Body of pancreas (tissue), 4 donors: ENCODE data around the gene FBXW10.
"Not testable (repeated sequence)": the region's sequence is repeated elsewhere in the genome, so short reads cannot be mapped to it uniquely, and the experiment has no call there.

Experiments used
- POLR2A ChIP-seq, 3 donors: fragments of 450-650 bp; IDR thresholded peaks; one replicate each; pipeline ENCODE4 v1.6.1; 2016; ENCODE audit warnings: antibody characterized with exemption in 3 of 3, mild to moderate bottlenecking in 2 of 3
- TF ChIP-seq, protein P1 (sequence below), 7 experiments: fragments of 450-650 bp in 4 of 7; fragments of 200-600 bp in 3 of 7; sonication (generic) in 3 of 7; IDR thresholded peaks; one replicate each; pipeline ENCODE4 v1.5.1; 2016 to 2019; ENCODE audit warnings: antibody characterized with exemption in 7 of 7

DNA sequence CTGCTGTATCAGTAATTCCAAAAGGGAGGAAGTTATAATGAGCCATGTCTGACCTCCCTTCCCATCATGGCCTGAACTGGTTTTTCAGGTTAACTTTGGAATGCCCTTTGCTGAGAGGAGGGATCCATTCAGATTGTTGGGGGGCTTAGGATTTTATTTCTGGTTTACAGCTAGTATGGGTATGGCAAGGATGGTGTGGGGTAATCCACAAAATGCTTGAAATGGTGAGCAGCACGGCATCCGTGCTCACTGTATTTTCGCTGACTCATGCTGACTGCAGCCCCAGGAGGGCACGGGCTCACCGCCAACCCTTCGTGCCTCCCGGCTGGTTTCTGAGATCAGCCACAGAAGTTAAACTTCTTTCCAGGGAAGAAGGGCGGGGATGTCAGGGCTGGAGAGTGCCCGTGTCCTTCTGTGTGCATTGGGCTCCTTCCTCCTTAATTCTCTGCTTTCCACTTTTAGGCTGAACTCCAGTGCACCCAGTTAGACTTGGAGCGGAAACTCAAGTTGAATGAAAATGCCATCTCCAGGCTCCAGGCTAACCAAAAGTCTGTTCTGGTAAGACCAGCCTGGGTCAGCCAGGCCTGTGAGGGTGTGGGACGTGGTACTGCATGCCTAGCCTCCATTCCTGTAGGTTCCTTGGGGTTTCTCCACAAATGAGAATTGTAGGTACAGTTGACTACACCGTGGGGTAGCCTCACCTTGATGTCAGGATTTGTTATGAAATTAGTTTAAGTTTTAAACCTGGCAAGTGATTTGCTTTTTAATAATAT lies 21.9 kb upstream of the FBXW10 start:
- TF ChIP-seq, protein P1, sequence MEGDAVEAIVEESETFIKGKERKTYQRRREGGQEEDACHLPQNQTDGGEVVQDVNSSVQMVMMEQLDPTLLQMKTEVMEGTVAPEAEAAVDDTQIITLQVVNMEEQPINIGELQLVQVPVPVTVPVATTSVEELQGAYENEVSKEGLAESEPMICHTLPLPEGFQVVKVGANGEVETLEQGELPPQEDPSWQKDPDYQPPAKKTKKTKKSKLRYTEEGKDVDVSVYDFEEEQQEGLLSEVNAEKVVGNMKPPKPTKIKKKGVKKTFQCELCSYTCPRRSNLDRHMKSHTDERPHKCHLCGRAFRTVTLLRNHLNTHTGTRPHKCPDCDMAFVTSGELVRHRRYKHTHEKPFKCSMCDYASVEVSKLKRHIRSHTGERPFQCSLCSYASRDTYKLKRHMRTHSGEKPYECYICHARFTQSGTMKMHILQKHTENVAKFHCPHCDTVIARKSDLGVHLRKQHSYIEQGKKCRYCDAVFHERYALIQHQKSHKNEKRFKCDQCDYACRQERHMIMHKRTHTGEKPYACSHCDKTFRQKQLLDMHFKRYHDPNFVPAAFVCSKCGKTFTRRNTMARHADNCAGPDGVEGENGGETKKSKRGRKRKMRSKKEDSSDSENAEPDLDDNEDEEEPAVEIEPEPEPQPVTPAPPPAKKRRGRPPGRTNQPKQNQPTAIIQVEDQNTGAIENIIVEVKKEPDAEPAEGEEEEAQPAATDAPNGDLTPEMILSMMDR (IDR thresholded peaks at IDR 0.05) = not testable (repeated sequence)
- not testable (repeated sequence) for TF ChIP-seq POLR2A (IDR thresholded peaks at IDR 0.05)
